B cell (primary cell): ENCODE data around the gene VSIG10L2. TPM values are rescaled to one million over a fixed set of nuclear protein-coding genes. Genes with fewer than 3 reads are reported as not detected.

Experiments
- ATAC-seq: fragments of 200-7000 bp; cut with Tn5 transposase; one replicate; pipeline ENCODE4 v1.10.0; 2021; ENCODE audit warnings: low read depth, mild to moderate bottlenecking, moderate number of reproducible peaks, moderate library complexity
- CTCF ChIA-PET: fragments of 350-600 bp; sonication (Branson Sonifier 250); formaldehyde crosslinking; loops from one replicate; lab custom pipeline; 2021; ENCODE audit warnings: antibody characterized with exemption, inconsistent platforms; lab: Charles Lee
- POLR2A ChIA-PET: fragments of 350-600 bp; sonication (Branson Sonifier 250); formaldehyde crosslinking; loops from one replicate; lab custom pipeline; 2021; ENCODE audit warnings: antibody characterized with exemption; lab: Charles Lee
- DNase-seq: peaks from one replicate; pipeline ENCODE4 v3.0.0; 2013
- H2AFZ ChIP-seq: 2 replicates; pipeline ENCODE4 v1.6.1; 2012; ENCODE audit warnings: mild to moderate bottlenecking, low read depth, low read length; ENCODE audit not compliant: insufficient read depth, poor library complexity, severe bottlenecking
- H3K27ac ChIP-seq, 2 donors: 1 replicate in 1 of 2; 2 replicates in 1 of 2; pipeline ENCODE4 v1.5.1; 2012 to 2013; ENCODE audit warnings: low read length in 2 of 2, mild to moderate bottlenecking in 2 of 2, moderate library complexity in 1 of 2
- H3K27me3 ChIP-seq, 4 experiments: fragments of 200-600 bp in 1 of 4; sonication (generic) in 1 of 4; replicated peaks in 1 of 4; 1 replicate in 2 of 4; 2 replicates in 2 of 4; pipeline versions ENCODE4 v1.6.1 to v1.7.0; 2013 to 2016; ENCODE audit warnings: low read length in 3 of 4, mild to moderate bottlenecking in 2 of 4, mixed read lengths in 1 of 4, moderate library complexity in 1 of 4; ENCODE audit not compliant: insufficient read depth in 4 of 4, control insufficient read depth in 3 of 4; ENCODE audit errors: control extremely low read depth in 1 of 4
- H3K36me3 ChIP-seq, 2 experiments: replicated peaks in 1 of 2; 1 replicate in 1 of 2; 2 replicates in 1 of 2; pipeline versions ENCODE4 v1.6.1 to v1.7.1; 2013; ENCODE audit warnings: low read length in 1 of 2; ENCODE audit not compliant: insufficient read depth in 2 of 2, control insufficient read depth in 1 of 2; ENCODE audit errors: control extremely low read depth in 1 of 2, extremely low read depth in 1 of 2
- H3K4me1 ChIP-seq, 2 donors: fragments of 200-600 bp in 1 of 2; sonication (generic) in 1 of 2; 1 replicate in 1 of 2; 2 replicates in 1 of 2; pipeline versions ENCODE4 v1.5.1 to v1.6.1; 2013 to 2017; ENCODE audit warnings: low read length in 2 of 2; ENCODE audit not compliant: control insufficient read depth in 2 of 2, insufficient read depth in 2 of 2
- H3K4me2 ChIP-seq: replicated peaks from 2 replicates; pipeline ENCODE3; 2012; ENCODE audit warnings: mild to moderate bottlenecking, low read depth, low read length; ENCODE audit not compliant: poor library complexity, severe bottlenecking
- H3K4me3 ChIP-seq, 5 experiments: fragments of 200-600 bp in 1 of 5; sonication (generic) in 1 of 5; 1 replicate in 3 of 5; 2 replicates in 2 of 5; pipeline versions ENCODE4 v1.5.1 to v1.7.0; 2011 to 2016; ENCODE audit warnings: low read length in 4 of 5, mild to moderate bottlenecking in 4 of 5, low read depth in 2 of 5, control low read depth in 1 of 5, moderate library complexity in 1 of 5; ENCODE audit not compliant: insufficient read depth in 1 of 5; ENCODE audit errors: control extremely low read depth in 1 of 5, extremely low read depth in 1 of 5
- H3K79me2 ChIP-seq: fragments of 200-600 bp; sonication (generic); one replicate; pipeline ENCODE4 v1.6.0; 2016; ENCODE audit warnings: low read length; ENCODE audit not compliant: control insufficient read depth, insufficient read depth
- H3K9ac ChIP-seq: fragments of 200-600 bp; sonication (generic); 2 replicates; pipeline ENCODE4 v1.6.1; 2017; ENCODE audit warnings: mild to moderate bottlenecking, low read length, moderate library complexity
- H3K9me3 ChIP-seq, 3 donors: one replicate each; pipeline versions ENCODE4 v1.6.1 to v1.7.1; 2013; ENCODE audit warnings: low read length in 2 of 3; ENCODE audit not compliant: control insufficient read depth in 2 of 3, insufficient read depth in 1 of 3; ENCODE audit errors: control extremely low read depth in 1 of 3
- H4K20me1 ChIP-seq: 2 replicates; pipeline ENCODE4 v1.6.0; 2012; ENCODE audit warnings: mild to moderate bottlenecking, low read length; ENCODE audit not compliant: insufficient read depth, control insufficient read depth, poor library complexity, severe bottlenecking
- H3K27ac Mint-ChIP-seq: one replicate; pipeline ENCODE4 v1.8.0; 2021; ENCODE audit warnings: mixed read lengths
- H3K27me3 Mint-ChIP-seq: one replicate; pipeline ENCODE4 v1.8.0; 2021; ENCODE audit warnings: mixed read lengths
- H3K4me1 Mint-ChIP-seq: one replicate; pipeline ENCODE4 v1.8.0; 2021; ENCODE audit warnings: mixed read lengths
- H3K4me3 Mint-ChIP-seq: one replicate; pipeline ENCODE4 v1.8.0; 2021; ENCODE audit warnings: mixed read lengths
- H3K9me3 Mint-ChIP-seq: one replicate; pipeline ENCODE4 v1.8.0; 2022; ENCODE audit warnings: mixed read lengths; ENCODE audit not compliant: insufficient read depth
- EZH2 ChIP-seq: IDR thresholded peaks from 2 replicates; pipeline ENCODE4 v1.6.1; 2012; ENCODE audit warnings: borderline replicate concordance, low read depth, mild to moderate bottlenecking, moderate library complexity, low read length; ENCODE audit not compliant: insufficient read depth, poor library complexity, severe bottlenecking
- WGBS: methylation state at CpG from one replicate; pipeline ENCODE4 v1.1.5; 2013; ENCODE audit warnings: missing lambda C conversion rate; ENCODE audit not compliant: insufficient coverage; 5-methylcytosine and 5-hydroxymethylcytosine counted together
- intact Hi-C: fragments of 100-400 bp; cut with micrococcal nuclease; formaldehyde crosslinking; loops from one replicate; pipeline ENCODE4 v1.10.0; 2022
- polyA plus RNA-seq: library from polyadenylated mRNA; depleted of rRNA; stranded (reverse); fragments of >200 nt; gene quantifications from 2 replicates; pipeline ENCODE4 v1.2.3, GENCODE V29; 2012
- total RNA-seq, 2 donors: library from RNA; stranded (reverse); fragments of 120-200 nt in 1 of 2; gene quantifications; 1 replicate in 1 of 2; 2 replicates in 1 of 2; pipeline versions ENCODE4 v1.2.3 to v1.2.4, GENCODE V29; 2013 to 2022
- TF ChIP-seq, protein P1 (sequence below): fragments of 200-600 bp; IDR thresholded peaks from one replicate; pipeline ENCODE4 v1.8.0; 2022; ENCODE audit warnings: antibody characterized with exemption, mild to moderate bottlenecking

The VSIG10L2 gene
- total and polyA plus RNA-seq, 2 donors (not counting 1 experiment from before 2014, with no cell fraction given), result not detected

DNA sequence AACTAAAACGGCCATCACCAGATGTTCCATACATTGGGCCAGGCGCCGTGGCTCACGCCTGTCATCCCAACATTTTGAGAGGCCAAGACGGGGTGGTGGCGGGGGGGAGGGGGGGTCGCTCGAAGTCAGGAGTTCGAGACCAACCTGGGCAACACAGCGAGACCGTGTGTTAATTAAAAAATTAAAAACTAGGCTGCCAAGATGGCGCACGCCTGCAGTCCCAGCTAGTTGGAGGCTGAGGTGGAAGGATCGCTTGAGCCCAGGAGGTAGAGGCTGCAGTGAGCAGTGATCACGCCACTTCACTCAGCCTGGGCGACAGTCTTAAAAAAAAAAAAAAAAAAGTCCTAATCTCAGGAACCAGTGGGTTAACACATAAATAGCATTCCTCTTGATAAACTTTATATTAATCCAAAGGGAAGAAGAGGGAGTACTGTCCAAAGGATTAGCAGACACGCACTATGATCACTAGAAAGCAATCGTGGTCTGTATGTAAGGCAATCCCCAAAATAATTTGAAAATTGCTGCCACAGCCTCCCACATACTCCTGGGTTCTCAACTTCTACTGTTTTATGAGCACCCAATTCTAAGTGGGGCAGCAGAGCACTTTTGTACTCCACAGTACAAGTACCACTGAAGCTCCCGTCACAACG lies 43.4 kb upstream of the VSIG10L2 start:
- peaks cover 2% of the 10 kb centered on the region for H4K20me1 ChIP-seq
- H3K9me3 Mint-ChIP-seq, result no peaks in the 10 kb centered on the region
- ChIA-PET CTCF (interaction anchor here (0.9 to 1.7 kb wide), 6 partner anchors 12 to 334 kb away, joined by 3 to 14 read pairs (median 4); partner anchors contain the start of gene HYLS1), POLR2A (interaction anchor here (0.7 to 2.3 kb wide), 3 partner anchors 12 to 298 kb away, joined by 3 to 17 read pairs (median 8); partner anchors contain the start of gene HYLS1)
- peaks cover 23 to 26% of the 10 kb centered on the region in 2 donors for H3K4me1 ChIP-seq
- TF ChIP-seq EZH2, result no peak
- TF ChIP-seq, protein P1, sequence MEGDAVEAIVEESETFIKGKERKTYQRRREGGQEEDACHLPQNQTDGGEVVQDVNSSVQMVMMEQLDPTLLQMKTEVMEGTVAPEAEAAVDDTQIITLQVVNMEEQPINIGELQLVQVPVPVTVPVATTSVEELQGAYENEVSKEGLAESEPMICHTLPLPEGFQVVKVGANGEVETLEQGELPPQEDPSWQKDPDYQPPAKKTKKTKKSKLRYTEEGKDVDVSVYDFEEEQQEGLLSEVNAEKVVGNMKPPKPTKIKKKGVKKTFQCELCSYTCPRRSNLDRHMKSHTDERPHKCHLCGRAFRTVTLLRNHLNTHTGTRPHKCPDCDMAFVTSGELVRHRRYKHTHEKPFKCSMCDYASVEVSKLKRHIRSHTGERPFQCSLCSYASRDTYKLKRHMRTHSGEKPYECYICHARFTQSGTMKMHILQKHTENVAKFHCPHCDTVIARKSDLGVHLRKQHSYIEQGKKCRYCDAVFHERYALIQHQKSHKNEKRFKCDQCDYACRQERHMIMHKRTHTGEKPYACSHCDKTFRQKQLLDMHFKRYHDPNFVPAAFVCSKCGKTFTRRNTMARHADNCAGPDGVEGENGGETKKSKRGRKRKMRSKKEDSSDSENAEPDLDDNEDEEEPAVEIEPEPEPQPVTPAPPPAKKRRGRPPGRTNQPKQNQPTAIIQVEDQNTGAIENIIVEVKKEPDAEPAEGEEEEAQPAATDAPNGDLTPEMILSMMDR, result no peak
- H3K9ac ChIP-seq, result peak overlapping the region; percentile 91
- peak overlapping the region; percentile 82 for H3K27ac Mint-ChIP-seq
- H3K4me3 ChIP-seq, result peak overlapping the region; percentile 67 to 98 (median 81)
- H3K79me2 ChIP-seq, result peaks cover 32% of the 10 kb centered on the region
- peaks cover 4 to 14% of the 10 kb centered on the region in 2 experiments for H3K36me3 ChIP-seq
- no peak for ATAC-seq
- H3K4me1 Mint-ChIP-seq, result peaks cover 24% of the 10 kb centered on the region
- peak overlapping the region; percentile 97 for H3K4me3 Mint-ChIP-seq
- peak overlapping the region; percentile 83 for H3K4me2 ChIP-seq
- DNase-seq, result no peak
- H3K27ac ChIP-seq, result peak overlapping the region; percentile 45 to 75
- peaks cover 0 to 7% (median 3%) of the 10 kb centered on the region in 3 donors for H3K9me3 ChIP-seq
- 57% methylated on average over 9 of the region's 20 CpGs for WGBS
- H3K27me3 Mint-ChIP-seq, result peaks cover 25% of the 10 kb centered on the region
- intact Hi-C loops, result loop anchor here (2.0 to 5.0 kb wide), 2 partner anchors 308 to 950 kb away; partner anchors contain the start of genes CCDC15, FAM118B and RPUSD4
- peaks cover 0 to 25% (median 18%) of the 10 kb centered on the region in 4 experiments for H3K27me3 ChIP-seq
- H2AFZ ChIP-seq, result peak overlapping the region; percentile 93
